ENCODE measurements around the gene ZNHIT6. TPM values are rescaled to one million over a fixed set of nuclear protein-coding genes. Genes with fewer than 3 reads are reported as not detected.

ZNHIT6 gene
- total and polyA plus RNA-seq, 2 donors (not counting 3 experiments of a cell fraction or from before 2014, with no cell fraction given), result 7.3 to 18.8 TPM

GRCh38 chr1:85608851-85609250 is 99.4 kb downstream of the ZNHIT6 start:
- Histone ChIP-seq H4K20me1 (replicated peaks; ENCODE audit: control insufficient read depth, extremely low read depth, insufficient read depth, low read length) (no peaks in the 10 kb centered on the region), H3K4me2 (ENCODE audit: insufficient read depth, low read length) (no peak overlapping the region), H2AFZ (ENCODE audit: low read depth, low read length) (no peak overlapping the region), H3K27ac (ENCODE audit: insufficient read depth, low read depth, low read length) (no peak overlapping the region), H3K9me1 (replicated peaks; ENCODE audit: control insufficient read depth, extremely low read depth, insufficient read depth, low read length) (no peaks in the 10 kb centered on the region), H3K9ac (replicated peaks; ENCODE audit: extremely low read depth, insufficient read depth, low read length) (no peak overlapping the region), H3K27me3 (ENCODE audit: control insufficient read depth in 2 of 2, insufficient read depth in 2 of 2, low read length in 2 of 2) (no peaks in the 10 kb centered on the region), H3K4me3 (replicated peaks in 1 of 3; ENCODE audit: insufficient read depth in 1 of 3, low read depth in 1 of 3, low read length in 3 of 3) (no peak overlapping the region), H3K9me3 (replicated peaks; ENCODE audit: control insufficient read depth, insufficient read depth, low read length) (no peaks in the 10 kb centered on the region), H3K36me3 (ENCODE audit: control insufficient read depth in 2 of 2, extremely low read depth in 1 of 2, insufficient read depth in 2 of 2, low read length in 2 of 2) (no peaks in the 10 kb centered on the region), H3K4me1 (ENCODE audit: control insufficient read depth, extremely low read depth, insufficient read depth, low read length) (peaks cover 36% of the 10 kb centered on the region), H3K79me2 (ENCODE audit: control insufficient read depth, insufficient read depth, low read length) (no peaks in the 10 kb centered on the region)
- POLR2A ChIA-PET, result no interaction called here
- DNase-seq (ENCODE audit: low read depth, low spot score) (no peak), FAIRE-seq (no peak)
- BruUV-seq (replicated peaks), result no TSS peak
- CTCF ChIA-PET, result interaction anchor here (1.3 to 3.1 kb wide), 2 partner anchors 20 to 84 kb away, joined by 4 to 16 read pairs; no protein-coding TSS in a partner anchor
- intact Hi-C loops (cut with micrococcal nuclease) (loop anchor here (5.0 kb wide), 1 partner anchor 98 kb away; the partner anchor contains the start of gene ZNHIT6), dilution Hi-C loops (cut with MboI; ENCODE audit: extremely low pct_ligation_motif_present, low sequenced_read_pairs) (no loop called here)
- TF ChIP-seq MAX (IDR thresholded peaks at IDR 0.05; ENCODE audit: insufficient read depth, insufficient read length) (no peak), FOS (IDR thresholded peaks at IDR 0.05; ENCODE audit: borderline replicate concordance, insufficient read depth, low read length) (no peak), JUN (IDR thresholded peaks at IDR 0.05; ENCODE audit: borderline replicate concordance, insufficient read depth, insufficient read length, low read depth) (no peak), GATA2 (IDR thresholded peaks at IDR 0.05; ENCODE audit: insufficient read depth, insufficient read length, low read depth, low read length) (no peak), EZH2 (IDR thresholded peaks at IDR 0.05; ENCODE audit: borderline replicate concordance, low read depth, low read length, severe bottlenecking) (no peak), MYC (IDR thresholded peaks at IDR 0.05; ENCODE audit: low read depth, low read length) (no peak), CTCF (IDR thresholded peaks at IDR 0.05; ENCODE audit: extremely low read depth in 1 of 2, insufficient read depth in 1 of 2, low read depth in 1 of 2, low read length in 2 of 2) (no peak), POLR2A (IDR thresholded peaks at IDR 0.05; ENCODE audit: low read depth, low read length) (no peak), POLR2AphosphoS5 (IDR thresholded peaks at IDR 0.05; ENCODE audit: insufficient read depth, low read depth, low read length) (no peak)
